HUES64 (cell line): Measurements from ENCODE around the gene DHTKD1.
"Not testable (repeated sequence)": the region's sequence is repeated elsewhere in the genome, so short reads cannot be mapped to it uniquely, and the experiment has no call there.

ENCODE experiments used
- H3K27ac ChIP-seq: 2 replicates; pipeline ENCODE4 v1.7.0; 2013; ENCODE audit warnings: low read depth, low read length, inconsistent platforms
- H3K27me3 ChIP-seq: 2 replicates; pipeline ENCODE4 v1.6.1; 2013; ENCODE audit warnings: mild to moderate bottlenecking, low read length; ENCODE audit not compliant: insufficient read depth
- H3K36me3 ChIP-seq: 2 replicates; pipeline ENCODE4 v1.6.1; 2013; ENCODE audit warnings: mild to moderate bottlenecking, low read length; ENCODE audit not compliant: insufficient read depth
- H3K4me1 ChIP-seq: 2 replicates; pipeline ENCODE4 v1.6.1; 2013; ENCODE audit warnings: mild to moderate bottlenecking, low read length, moderate library complexity; ENCODE audit not compliant: insufficient read depth
- H3K4me3 ChIP-seq: 2 replicates; pipeline ENCODE4 v1.5.1; 2013; ENCODE audit warnings: mild to moderate bottlenecking, low read length, moderate library complexity
- H3K9ac ChIP-seq: 2 replicates; pipeline ENCODE4 v1.6.1; 2013; ENCODE audit warnings: mild to moderate bottlenecking, low read depth, low read length
- H3K9me3 ChIP-seq: 2 replicates; pipeline ENCODE4 v1.6.1; 2013; ENCODE audit warnings: low read depth, low read length; ENCODE audit not compliant: insufficient read depth
- WGBS: fragments of 150-250, 120-280 bp; methylation state at CpG from one replicate; pipeline ENCODE4 v1.1.7; 2013; ENCODE audit warnings: missing lambda C conversion rate; 5-methylcytosine and 5-hydroxymethylcytosine counted together

The DHTKD1 gene

DNA sequence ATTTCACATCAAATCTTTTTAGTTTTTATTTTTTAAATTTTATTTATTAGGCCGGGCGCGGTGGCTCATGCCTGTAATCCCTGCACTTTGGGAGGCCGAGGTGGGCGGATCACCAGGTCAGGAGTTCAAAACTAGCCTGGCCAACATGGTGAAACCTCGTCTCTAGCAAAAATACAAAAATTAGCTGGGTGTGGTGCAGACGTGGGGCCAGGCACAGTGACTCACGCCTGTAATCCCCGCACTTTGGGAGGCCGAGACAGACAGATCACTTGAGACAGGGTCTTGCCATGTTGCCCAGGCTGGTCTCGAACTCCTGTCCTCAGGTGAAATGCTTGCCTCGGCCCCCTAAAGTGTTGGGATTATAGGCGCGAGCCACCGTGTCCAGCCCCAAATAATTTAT, 2.7 kb downstream of the DHTKD1 start:
- not testable (repeated sequence) for H3K4me3 ChIP-seq, H3K27ac ChIP-seq, H3K9ac ChIP-seq, H3K9me3 ChIP-seq, H3K27me3 ChIP-seq, H3K36me3 ChIP-seq, H3K4me1 ChIP-seq
- 95% methylated on average over 13 of the region's 15 CpGs for WGBS

DNA sequence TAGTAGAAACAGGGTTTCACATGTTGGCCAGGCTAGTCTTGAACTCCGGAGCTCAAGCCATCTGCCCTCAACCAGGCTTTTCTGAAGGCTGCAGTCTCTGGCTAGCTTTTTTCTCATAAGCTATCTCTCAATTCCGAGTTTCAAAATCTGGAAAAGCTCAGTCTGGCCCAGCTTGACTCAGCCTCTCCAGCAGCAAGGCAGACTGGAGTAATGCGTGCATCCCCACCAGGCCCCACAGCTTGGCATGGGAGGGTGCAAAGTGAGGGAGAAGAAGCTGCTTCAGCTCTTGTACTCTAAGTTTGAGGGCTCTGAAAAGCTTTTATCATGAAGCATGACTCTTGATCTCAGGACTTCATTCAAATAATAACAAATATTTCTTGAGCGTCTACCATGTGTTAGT, 4.8 kb downstream of the DHTKD1 start:
- Histone ChIP-seq H3K4me3 (no peak overlapping the region), H3K27me3 (no peaks in the 10 kb centered on the region), H3K27ac (no peak overlapping the region), H3K36me3 (peaks cover 18% of the 10 kb centered on the region), H3K9me3 (no peaks in the 10 kb centered on the region), H3K4me1 (peaks cover 3% of the 10 kb centered on the region; the same call in 1 of the 2 replicates), H3K9ac (no peak overlapping the region)
- 94% methylated on average over 4 of the region's 4 CpGs for WGBS

DNA sequence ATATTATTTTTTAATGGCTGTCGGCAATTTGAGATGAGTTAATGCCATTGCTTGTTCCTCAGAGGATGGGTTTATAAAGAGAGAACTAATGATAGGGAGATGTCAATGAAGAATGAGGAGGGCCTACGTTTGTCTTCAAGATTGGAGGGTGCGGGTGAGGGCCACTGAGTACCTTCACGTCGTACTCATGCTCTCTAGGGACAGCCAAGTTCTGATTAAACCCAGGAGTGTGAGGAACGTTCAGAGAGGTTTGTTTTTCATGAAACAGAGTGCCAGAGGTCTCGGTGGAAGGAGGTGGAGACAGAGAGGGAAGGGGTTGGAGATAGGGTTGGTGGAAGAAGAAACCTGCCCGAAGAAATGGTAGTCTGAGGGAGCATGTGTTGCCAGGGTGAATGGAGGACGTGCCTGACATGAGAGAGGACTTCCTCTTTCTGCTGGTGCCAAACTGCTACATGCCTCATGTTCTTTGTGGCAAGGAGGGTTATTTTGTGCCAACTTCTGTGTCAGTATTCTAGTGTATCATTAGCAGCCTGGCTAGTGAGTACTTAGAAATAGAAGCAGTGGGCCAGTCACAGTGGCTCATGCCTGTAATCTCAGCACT, 8.9 kb downstream of the DHTKD1 start:
- Histone ChIP-seq H3K27ac (no peak overlapping the region), H3K4me3 (no peak overlapping the region), H3K9me3 (no peaks in the 10 kb centered on the region), H3K36me3 (peaks cover 30% of the 10 kb centered on the region), H3K4me1 (no peaks in the 10 kb centered on the region), H3K9ac (no peak overlapping the region), H3K27me3 (no peaks in the 10 kb centered on the region)
- WGBS: 83% methylated on average over 9 of the region's 9 CpGs

DNA sequence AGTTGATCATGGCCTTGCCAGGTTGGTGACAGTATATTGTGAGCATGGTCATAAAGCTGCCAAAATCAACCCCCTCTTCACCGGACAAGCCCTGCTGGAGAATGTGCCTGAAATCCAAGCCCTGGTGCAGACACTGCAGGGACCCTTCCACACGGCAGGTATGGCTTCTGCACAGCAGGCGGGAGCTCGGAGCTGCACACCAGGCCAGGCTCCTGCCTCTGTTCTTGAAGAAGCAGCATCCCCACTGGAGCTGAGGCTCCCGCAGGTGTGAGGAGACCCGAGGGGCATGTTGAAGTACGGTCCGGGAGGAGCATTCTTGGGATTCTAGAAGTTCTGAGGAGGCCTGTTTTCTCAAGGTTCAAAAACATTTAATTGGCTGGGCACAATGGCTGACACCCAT, 12.7 kb downstream of the DHTKD1 start:
- no peaks in the 10 kb centered on the region for H3K27me3 ChIP-seq
- no peaks in the 10 kb centered on the region for H3K9me3 ChIP-seq
- 91% methylated on average over 8 of the region's 8 CpGs for WGBS
- H3K4me3 ChIP-seq: no peak overlapping the region
- H3K36me3 ChIP-seq: peaks cover 49% of the 10 kb centered on the region
- H3K9ac ChIP-seq: no peak overlapping the region
- H3K4me1 ChIP-seq: no peaks in the 10 kb centered on the region
- no peak overlapping the region for H3K27ac ChIP-seq

DNA sequence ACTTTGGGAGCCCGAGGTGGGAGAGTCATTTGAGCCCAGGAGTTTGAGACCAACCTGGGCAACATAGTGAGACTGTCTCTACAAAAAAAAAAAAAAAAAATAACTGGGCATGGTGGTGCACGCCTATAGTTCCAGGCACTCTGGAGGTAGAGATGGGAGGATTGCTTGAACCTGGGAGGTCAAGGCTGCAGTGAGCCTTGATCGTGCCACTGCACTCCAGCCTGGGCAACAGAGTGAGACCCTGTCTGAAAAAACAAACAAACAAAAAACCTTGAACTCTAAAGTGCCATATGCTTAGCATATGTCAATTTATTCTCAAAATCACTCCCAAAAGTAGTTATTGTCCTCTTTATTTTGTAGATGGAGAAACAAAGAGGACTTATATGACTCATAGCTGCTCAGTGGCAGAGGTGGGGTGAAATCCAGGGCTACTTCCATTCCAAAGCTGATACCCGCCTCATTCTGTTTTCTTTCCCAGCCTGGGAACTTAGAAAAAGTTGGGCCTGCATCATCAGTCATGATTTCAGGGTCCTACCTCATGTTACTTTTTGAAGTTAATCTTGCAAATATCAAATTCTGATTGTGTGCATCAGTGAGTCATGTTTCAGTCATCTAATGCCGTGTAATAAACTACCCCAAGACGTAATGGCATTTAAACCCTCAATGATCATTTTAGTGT, 13.3 kb downstream of the DHTKD1 start:
- 95% methylated on average over 6 of the region's 6 CpGs for WGBS
- Histone ChIP-seq H3K4me3 (no peak overlapping the region), H3K36me3 (peaks cover 54% of the 10 kb centered on the region), H3K9me3 (no peaks in the 10 kb centered on the region), H3K27ac (no peak overlapping the region), H3K9ac (no peak overlapping the region), H3K4me1 (no peaks in the 10 kb centered on the region), H3K27me3 (no peaks in the 10 kb centered on the region)

DNA sequence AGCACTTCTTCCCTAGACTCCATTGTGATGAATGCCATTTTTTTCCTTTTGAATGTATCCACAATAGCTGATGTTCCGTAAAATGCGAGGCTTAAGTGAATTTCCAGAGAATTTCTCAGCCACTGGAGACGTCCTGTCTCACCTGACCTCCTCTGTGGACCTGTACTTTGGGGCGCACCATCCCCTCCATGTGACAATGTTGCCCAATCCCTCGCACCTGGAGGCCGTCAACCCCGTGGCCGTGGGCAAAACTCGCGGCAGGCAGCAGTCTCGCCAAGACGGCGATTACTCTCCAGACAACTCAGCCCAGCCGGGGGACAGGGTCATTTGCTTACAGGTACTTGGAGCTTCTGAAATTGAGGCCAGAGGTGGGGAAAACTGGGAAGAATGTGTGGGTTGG, 20.2 kb downstream of the DHTKD1 start:
- H3K9ac ChIP-seq: no peak overlapping the region
- H3K9me3 ChIP-seq: no peaks in the 10 kb centered on the region
- 97% methylated on average over 14 of the region's 14 CpGs for WGBS
- no peak overlapping the region for H3K4me3 ChIP-seq
- no peak overlapping the region for H3K27ac ChIP-seq
- H3K27me3 ChIP-seq: no peaks in the 10 kb centered on the region
- H3K36me3 ChIP-seq: peaks cover 89% of the 10 kb centered on the region
- H3K4me1 ChIP-seq: no peaks in the 10 kb centered on the region

DNA sequence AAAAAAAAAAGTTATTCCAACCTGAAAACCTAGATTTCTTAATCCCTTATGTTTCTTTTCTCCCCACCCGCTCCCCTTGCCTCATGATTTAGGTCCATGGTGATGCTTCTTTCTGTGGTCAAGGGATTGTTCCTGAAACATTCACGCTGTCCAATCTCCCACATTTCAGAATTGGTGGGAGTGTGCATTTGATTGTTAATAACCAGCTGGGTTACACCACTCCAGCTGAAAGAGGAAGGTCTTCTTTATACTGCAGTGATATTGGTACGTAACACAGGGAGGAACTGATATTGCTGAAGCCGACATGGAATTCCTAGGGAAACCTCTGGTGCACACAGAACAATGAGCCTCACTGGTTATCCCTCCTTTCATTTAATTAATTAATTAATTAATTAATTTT, 22.7 kb downstream of the DHTKD1 start:
- H3K4me1 ChIP-seq: no peaks in the 10 kb centered on the region
- 97% methylated on average over 4 of the region's 4 CpGs for WGBS
- no peak overlapping the region for H3K4me3 ChIP-seq
- no peaks in the 10 kb centered on the region for H3K27me3 ChIP-seq
- no peak overlapping the region for H3K27ac ChIP-seq
- H3K36me3 ChIP-seq: peaks cover 88% of the 10 kb centered on the region
- no peak overlapping the region for H3K9ac ChIP-seq
- H3K9me3 ChIP-seq: no peaks in the 10 kb centered on the region

DNA sequence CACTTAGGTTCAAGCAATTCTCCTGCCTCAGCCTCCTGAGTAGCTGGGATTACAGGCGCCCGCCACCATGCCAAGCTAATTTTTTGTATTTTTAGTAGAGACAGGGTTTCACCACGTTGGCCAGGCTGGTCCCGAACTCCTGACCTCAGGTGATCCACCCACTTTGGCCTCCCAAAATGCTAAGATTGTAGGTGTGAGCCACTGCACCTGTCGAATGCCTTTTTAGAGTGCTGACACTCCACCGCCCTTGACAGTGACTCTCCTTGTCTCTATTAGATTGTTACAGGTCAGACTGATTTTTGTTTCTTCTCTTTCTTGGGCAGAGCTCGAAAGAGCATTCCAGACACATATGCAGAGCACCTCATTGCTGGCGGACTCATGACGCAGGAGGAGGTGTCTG, 28.6 kb downstream of the DHTKD1 start:
- not testable (repeated sequence) for H3K9ac ChIP-seq, H3K4me1 ChIP-seq, H3K4me3 ChIP-seq, H3K27me3 ChIP-seq, H3K9me3 ChIP-seq, H3K27ac ChIP-seq
- H3K36me3 ChIP-seq: peaks cover 87% of the 10 kb centered on the region
- WGBS: 97% methylated on average over 9 of the region's 9 CpGs

DNA sequence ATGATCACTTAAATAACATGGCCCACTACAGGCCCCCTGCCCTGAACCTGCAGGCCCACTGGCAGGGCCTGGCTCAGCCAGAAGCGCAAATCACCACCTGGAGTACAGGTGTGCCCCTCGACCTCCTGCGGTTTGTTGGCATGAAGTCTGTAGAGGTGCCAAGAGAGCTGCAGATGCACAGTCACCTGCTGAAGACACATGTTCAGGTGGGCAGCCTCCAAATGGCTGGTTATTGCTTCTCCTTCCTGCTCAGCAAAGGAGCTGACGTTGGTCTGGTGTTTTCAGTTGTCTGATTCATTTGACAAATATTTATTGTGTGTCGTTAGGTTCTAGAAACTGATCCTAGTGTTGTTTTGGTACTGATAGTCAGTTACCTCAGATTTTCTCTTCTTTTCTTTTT, 29.0 kb downstream of the DHTKD1 start:
- Histone ChIP-seq H3K27me3 (no peaks in the 10 kb centered on the region), H3K36me3 (peaks cover 88% of the 10 kb centered on the region), H3K9ac (no peak overlapping the region), H3K4me1 (no peaks in the 10 kb centered on the region), H3K9me3 (no peaks in the 10 kb centered on the region), H3K4me3 (no peak overlapping the region), H3K27ac (no peak overlapping the region)
- 96% methylated on average over 5 of the region's 5 CpGs for WGBS

DNA sequence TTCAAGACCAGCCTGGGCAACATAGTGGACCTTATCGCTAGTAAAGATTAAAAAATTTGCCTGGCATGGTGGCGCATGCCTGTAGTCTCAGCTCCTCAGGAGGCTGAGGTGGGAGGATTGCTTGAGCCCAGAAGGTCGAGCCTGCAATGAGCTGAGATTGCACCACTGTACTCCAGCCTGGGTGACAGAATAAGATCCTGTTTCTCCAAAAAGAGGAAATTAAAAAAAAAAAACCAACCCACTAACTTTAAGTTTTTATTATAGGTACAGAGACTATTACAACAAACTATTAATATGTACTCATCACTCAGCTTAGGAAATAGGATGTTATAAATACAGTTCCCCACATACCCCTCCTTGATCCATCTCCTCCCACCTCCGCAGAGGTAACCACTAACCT, 30.2 kb downstream of the DHTKD1 start:
- no peak overlapping the region for H3K4me3 ChIP-seq
- H3K36me3 ChIP-seq: peaks cover 87% of the 10 kb centered on the region
- H3K27ac ChIP-seq: no peak overlapping the region
- no peaks in the 10 kb centered on the region for H3K9me3 ChIP-seq
- no peaks in the 10 kb centered on the region for H3K4me1 ChIP-seq
- no peaks in the 10 kb centered on the region for H3K27me3 ChIP-seq
- no peak overlapping the region for H3K9ac ChIP-seq
- WGBS: 95% methylated on average over 4 of the region's 4 CpGs

DNA sequence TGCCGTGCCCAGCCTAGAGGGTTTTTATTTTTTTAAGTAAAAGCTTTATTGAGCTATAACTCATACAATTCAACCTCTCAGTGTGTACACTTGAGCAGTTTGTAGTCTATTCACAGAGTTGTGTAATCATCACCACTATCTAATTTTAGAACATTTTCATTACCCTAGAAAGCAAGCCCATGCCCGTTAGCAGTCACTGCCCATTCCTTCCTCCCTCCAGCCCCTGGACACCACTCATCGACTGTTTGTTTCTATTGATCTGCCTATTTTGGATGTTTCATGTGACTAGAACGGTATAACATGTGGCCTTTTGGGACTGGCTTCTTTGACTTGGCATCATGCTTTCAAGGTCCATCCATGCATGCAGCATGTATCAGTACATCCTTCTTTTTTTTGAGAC, 35.0 kb downstream of the DHTKD1 start:
- 97% methylated on average over 3 of the region's 4 CpGs for WGBS

DNA sequence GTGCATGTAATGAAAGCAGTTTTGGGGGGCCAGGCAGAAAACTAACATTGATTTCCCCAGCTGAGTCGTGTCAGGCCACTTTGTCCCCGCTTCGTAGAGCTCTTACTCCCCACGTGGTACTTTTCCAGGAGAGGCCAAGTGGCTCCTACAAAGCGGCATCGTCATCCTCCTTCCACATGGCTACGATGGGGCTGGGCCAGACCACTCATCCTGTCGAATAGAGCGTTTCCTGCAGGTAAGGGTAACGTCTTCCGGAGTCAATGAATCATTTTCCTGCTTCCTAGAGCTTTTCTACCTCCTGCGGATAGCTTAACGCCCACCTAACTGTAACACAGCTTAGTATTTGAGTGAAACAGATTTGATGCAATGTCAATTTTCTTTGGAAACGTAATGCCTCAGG, 39.0 kb downstream of the DHTKD1 start:
- no peak overlapping the region for H3K9ac ChIP-seq
- peaks cover 90% of the 10 kb centered on the region for H3K36me3 ChIP-seq
- no peaks in the 10 kb centered on the region for H3K4me1 ChIP-seq
- no peak overlapping the region for H3K27ac ChIP-seq
- no peaks in the 10 kb centered on the region for H3K9me3 ChIP-seq
- WGBS: 89% methylated on average over 14 of the region's 14 CpGs
- no peaks in the 10 kb centered on the region for H3K27me3 ChIP-seq
- H3K4me3 ChIP-seq: no peak overlapping the region

More for the DNA sequence above, 35.0 kb downstream of the DHTKD1 start:
- peaks cover 94% of the 10 kb centered on the region for H3K36me3 ChIP-seq
- no peaks in the 10 kb centered on the region for H3K27me3 ChIP-seq
- no peaks in the 10 kb centered on the region for H3K9me3 ChIP-seq
- H3K4me1 ChIP-seq: no peaks in the 10 kb centered on the region
- H3K4me3 ChIP-seq: no peak overlapping the region
- no peak overlapping the region for H3K27ac ChIP-seq
- H3K9ac ChIP-seq: no peak overlapping the region
